GM12892 (cell line): Measurements from ENCODE around the gene GPX4.

ENCODE experiments used
- POLR2A ChIP-seq: IDR thresholded peaks from 2 replicates; pipeline ENCODE4 v1.6.1; 2011; ENCODE audit warnings: low read depth, low read length, control low read depth
- POLR2AphosphoS5 ChIP-seq: IDR thresholded peaks from 2 replicates; pipeline ENCODE4 v1.6.1; 2011; ENCODE audit warnings: low read depth, low read length, control low read depth
- TAF1 ChIP-seq: IDR thresholded peaks from 2 replicates; pipeline ENCODE4 v1.6.1; 2011; ENCODE audit warnings: low read depth, mild to moderate bottlenecking, control low read depth, low read length, borderline replicate concordance

DNA sequence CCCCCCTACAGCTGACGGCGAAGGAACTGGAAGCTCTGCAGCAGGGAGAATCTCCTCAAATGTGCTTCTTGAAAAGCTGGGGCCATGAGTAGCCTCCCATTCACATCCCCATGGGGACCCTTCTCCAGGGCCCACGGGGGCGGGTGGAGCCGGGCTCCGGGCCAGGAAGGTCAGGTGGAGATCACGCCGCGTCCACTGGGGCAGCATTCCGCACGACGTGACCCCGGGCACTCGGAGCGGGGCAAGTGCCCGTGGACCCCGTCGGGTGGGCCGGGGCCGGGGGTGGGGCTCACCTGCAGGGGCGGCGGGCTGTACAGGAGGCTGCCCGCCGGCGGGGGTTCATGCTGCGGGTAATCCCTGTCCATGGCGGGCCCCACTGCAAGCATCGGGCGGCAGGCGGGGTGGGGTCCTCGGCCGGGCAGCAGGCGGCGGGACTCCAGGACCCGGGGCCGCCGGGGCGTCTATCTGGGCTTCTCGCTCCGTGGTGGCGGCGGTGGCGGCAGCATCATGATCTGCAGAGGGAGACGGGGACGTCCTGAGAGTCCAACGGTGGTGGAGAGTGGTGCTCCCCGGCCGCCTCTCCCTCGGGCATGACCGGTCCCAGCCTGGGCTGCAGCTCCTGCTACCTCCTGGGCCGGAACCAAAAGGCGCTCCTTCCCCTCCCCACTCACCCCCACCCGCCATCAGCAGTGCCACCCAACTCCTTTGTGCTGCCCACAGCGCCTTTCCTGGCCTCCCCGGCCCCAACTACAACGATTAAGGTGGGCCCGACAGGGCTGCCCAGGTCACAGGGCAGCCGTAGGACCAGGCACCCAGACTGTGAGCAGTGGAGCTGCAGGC, 50.3 kb downstream of the GPX4 start:
- TF ChIP-seq POLR2A (no peak), TAF1 (no peak), POLR2AphosphoS5 (no peak)
